GM18508 (cell line): Measurements from ENCODE around the gene OR10H1.
"Not testable (repeated sequence)": the region's sequence is repeated elsewhere in the genome, so short reads cannot be mapped to it uniquely, and the experiment has no call there.

Experiments used
- ATAC-seq: cut with Tn5 transposase; IDR thresholded peaks from one replicate; pipeline ENCODE4 v1.9.1; 2021; ENCODE audit warnings: moderate number of reproducible peaks; ENCODE audit not compliant: insufficient read depth, unreplicated experiment

The OR10H1 gene

DNA sequence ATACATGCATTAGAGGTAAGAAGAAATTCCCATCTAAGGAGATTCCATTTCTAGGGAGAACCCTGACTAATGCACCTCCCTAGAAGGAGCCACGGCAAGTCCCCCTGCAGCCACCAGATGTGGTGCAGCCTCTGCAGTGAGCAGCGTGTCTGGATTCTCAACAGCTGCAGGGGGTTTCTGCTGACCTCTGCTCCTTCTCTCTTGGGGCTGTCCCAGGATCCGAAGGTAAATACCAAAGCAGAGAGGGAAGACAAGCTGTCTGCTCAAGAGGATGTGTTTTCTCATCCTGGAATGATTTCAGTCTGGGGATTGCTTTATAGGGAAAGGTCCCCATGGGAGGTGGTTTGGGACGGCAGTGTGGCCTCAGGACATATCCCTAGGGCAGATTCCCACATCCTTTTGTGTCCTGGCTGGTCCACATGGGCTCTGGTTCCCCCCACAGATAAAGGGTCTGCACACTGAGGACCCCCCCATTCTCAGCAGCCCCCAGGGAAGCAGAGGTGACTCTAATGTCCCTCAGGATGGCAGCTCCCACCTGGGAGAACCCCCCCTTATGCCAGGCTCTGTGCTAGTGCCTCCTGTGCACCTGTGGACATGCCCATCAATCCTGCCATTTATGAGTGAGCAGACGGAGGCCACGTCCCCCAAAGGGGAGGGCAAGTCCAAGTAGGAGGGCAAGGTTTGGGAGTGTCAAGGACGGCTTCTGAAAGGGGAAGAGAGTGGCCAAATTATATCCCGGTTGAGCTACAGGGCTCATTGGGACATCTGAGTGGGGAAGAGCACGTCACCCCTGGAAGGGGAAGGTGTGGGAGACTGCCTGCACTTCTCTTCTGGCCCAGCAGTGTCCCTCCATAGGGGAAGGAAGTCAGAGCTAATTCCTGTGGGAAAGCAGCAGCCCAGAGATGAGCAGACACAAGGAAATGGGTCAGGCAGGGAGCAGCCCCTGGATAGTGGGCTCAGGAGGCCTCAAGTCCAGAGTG lies 38.2 kb downstream of the OR10H1 start:
- no peak for ATAC-seq

DNA sequence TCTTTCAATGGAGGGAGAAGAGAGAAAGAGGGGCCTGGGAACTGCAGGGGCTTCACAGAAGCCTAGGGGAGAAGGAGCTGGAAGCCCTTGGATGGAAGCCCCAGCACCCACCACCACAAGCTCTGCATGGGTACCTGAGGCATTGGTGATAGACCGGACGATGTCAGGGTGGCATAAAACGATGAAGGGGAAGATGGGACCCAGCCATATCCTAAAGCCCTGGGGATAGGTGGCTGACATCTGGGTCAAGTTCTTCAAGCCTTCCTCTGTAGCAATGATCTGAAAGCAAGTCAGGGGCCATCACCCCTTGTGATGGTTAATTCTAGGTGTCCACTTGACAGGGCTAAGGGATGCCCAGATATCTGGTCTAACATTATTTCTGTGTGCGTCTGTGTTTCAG lies 39.2 kb downstream of the OR10H1 start:
- no peak for ATAC-seq

DNA sequence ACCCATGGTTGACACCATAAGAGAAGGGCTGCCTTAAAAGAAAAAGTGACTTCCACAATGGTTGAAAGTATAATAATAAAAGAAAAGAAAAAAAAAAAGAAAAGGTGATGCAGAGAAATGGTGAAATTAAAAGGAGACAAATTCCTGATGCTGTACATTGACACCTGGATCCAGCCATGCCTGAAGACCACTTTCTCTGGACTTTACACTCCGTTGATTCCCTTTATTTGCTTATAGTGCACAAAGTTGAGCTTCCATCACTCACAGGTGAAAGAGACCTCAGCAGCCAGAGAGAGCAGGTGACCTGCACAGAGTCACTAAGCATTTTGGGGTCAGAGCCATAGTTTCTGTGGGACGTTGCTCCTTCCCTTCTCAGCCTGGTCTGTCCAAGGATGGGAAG lies 40.2 kb downstream of the OR10H1 start:
- ATAC-seq: no peak

DNA sequence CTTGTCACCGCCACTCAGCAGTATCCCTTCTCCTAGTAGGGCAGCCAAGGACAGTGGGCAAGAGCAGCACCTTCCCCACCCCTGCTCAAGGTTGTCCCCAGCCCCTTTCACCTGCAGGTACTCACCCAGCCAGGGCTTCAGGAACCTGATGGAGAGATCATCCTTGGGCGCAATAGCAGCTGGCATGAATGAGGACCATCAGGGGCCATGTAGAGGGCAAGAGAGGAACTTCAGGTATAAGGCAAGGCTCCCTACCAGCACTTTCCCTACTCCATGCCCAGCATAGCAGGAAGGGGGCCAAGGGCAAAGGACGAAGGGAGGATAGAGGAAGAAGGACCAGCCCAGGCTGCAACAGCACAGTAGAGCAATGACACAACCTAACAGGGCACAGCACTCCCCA lies 41.3 kb downstream of the OR10H1 start:
- not testable (repeated sequence) for ATAC-seq

DNA sequence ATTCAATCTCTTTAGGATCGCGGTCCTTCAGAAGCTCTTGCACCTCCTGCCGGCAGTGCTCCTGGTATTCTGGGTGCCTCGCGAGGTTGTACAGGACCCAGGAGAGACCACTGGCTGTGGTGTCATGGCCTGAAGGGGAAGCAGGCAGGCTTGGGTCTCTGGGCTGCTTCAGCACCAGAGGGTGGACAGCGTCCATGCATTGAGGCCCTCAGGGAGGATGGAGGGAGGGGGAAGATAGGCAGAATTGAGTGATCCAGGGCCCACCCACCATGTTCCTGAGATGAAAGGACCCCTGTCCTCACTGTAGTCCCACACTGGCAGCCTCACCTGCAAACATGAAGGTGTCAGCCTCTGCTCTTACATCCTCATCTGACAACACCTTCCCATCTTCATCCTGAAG lies 45.9 kb downstream of the OR10H1 start:
- ATAC-seq: no peak

DNA sequence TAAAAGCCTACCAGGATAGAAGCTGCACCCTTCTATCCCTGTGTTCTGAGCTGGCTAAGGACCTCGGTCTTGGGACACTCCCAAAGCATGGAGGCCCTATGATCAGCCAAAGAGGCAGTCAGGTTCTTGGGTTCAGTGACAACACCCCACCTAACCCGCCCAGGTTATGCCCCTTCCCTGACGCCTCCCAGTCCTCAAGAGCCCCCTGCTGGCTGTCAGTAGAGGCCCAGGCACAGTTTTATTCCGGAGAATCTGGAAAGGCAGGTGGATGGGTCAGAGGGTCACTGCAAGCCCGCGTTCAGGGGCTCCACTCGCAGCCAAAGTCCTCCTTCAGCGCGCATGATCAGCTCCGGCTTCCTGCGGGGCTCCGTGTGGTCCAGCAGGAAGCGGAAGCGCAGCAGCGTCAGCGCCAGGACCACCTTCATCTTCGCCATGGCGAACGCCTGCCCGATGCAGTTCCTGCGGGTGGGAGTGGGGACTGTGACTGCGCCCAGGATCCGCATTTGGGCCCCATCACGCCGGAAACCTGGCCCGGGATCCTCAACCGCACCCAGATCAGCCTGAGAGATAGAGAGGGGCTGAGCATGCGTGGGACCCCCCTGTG lies 55.4 kb downstream of the OR10H1 start:
- ATAC-seq: no peak

DNA sequence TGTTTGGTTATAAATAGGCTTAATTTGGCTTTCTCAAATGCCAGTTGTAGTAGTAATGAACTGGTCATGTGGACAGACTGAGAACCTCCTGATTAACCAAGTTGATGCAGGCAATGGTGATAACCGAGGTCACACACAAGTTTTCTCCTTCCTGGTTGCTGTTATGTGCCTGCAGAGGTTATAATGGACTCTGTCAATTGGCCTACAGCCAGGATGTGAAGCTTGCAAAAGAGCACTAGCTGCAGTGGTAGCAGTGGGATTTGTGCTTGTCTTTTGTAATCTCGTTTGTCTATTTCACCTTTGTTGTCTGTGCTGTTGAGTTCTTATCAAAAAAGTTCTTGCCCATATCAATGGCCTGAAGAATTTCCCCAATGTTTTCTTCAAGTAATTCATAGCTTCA lies 57.1 kb downstream of the OR10H1 start:
- ATAC-seq: no peak
